GM21360 (cell line): ENCODE measurements around the gene TVP23C.

Source experiments
- ATAC-seq: cut with Tn5 transposase; IDR thresholded peaks from one replicate; pipeline ENCODE4 v1.9.1; 2021; ENCODE audit warnings: mild to moderate bottlenecking, moderate library complexity; ENCODE audit not compliant: unreplicated experiment

Gene TVP23C

GRCh38 chr17:15496735-15497670 lies 66.3 kb downstream of the TVP23C start:
- no peak for ATAC-seq

- ATAC-seq: no peak
These were observed 68.5 kb downstream of the TVP23C start for GRCh38 chr17:15494821-15495220.

- ATAC-seq: no peak
These were observed 69.6 kb downstream of the TVP23C start for GRCh38 chr17:15493693-15494035.

GRCh38 chr17:15492791-15493692 lies 70.2 kb downstream of the TVP23C start:
- ATAC-seq: no peak

GRCh38 chr17:15492186-15492585 lies 71.1 kb downstream of the TVP23C start:
- no peak for ATAC-seq

GRCh38 chr17:15490634-15491261 lies 72.5 kb downstream of the TVP23C start:
- ATAC-seq: no peak

- ATAC-seq: no peak
These were observed 74.7 kb downstream of the TVP23C start for GRCh38 chr17:15488557-15488956.

- ATAC-seq: no peak
These were observed 78.2 kb downstream of the TVP23C start for GRCh38 chr17:15485045-15485444.

- no peak for ATAC-seq
These were observed 79.9 kb downstream of the TVP23C start for GRCh38 chr17:15483431-15483830.

GRCh38 chr17:15482476-15482875 lies 80.8 kb downstream of the TVP23C start:
- no peak for ATAC-seq

GRCh38 chr17:15481481-15481880 lies 81.8 kb downstream of the TVP23C start:
- no peak for ATAC-seq

- ATAC-seq: no peak
These were observed 83.1 kb downstream of the TVP23C start for GRCh38 chr17:15480204-15480603.

- ATAC-seq: no peak
These were observed 83.6 kb downstream of the TVP23C start for GRCh38 chr17:15479703-15480102.

GRCh38 chr17:15478845-15479244 lies 84.4 kb downstream of the TVP23C start:
- no peak for ATAC-seq

GRCh38 chr17:15475631-15476354 lies 87.5 kb downstream of the TVP23C start:
- ATAC-seq: no peak

- no peak for ATAC-seq
These were observed 90.4 kb downstream of the TVP23C start for GRCh38 chr17:15472891-15473290.

- ATAC-seq: no peak
These were observed 92.7 kb downstream of the TVP23C start for GRCh38 chr17:15470536-15470935.

GRCh38 chr17:15469260-15469659 lies 94.0 kb downstream of the TVP23C start:
- no peak for ATAC-seq

- ATAC-seq: no peak
These were observed 95.2 kb downstream of the TVP23C start for GRCh38 chr17:15468126-15468525.

- ATAC-seq: no peak
These were observed 95.7 kb downstream of the TVP23C start, which contains the start of gene CDRT4 for GRCh38 chr17:15467592-15467991. TSS of gene CDRT4 (minus strand) at chr17:15467621. CDS start at chr17:15440238, 27,383 bp downstream.
